ENCODE measurements around the gene PLA2G4D.

DNA sequence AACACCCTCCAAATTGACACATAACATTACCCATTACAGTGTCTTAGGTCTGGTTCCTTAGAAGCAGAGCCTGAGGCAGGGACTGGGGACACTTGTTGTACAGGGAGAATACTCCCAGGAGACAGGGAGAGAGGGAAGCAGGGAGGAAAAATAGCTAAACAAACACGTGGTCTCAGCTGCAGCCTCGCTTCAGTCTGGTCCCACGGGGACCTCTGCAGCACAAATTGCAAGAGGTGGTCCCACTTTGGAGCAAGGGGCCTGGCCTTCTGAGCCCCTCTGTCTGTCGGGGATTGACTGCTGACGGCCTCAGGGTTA is 25.0 kb upstream of the PLA2G4D start:
- TF ChIP-seq RAD21 (IDR thresholded peaks at IDR 0.05; ENCODE audit: low read depth) (no peak), YY1 (IDR thresholded peaks at IDR 0.05; ENCODE audit: extremely low read depth, insufficient replicate concordance, low read depth, low read length) (no peak), CTCF (IDR thresholded peaks at IDR 0.05 in 2 of 3, conservative IDR thresholded peaks at IDR 0.05 in 1 of 3; ENCODE audit: borderline replicate concordance in 1 of 3, insufficient read depth in 1 of 3, low read depth in 2 of 3, low read length in 2 of 3) (no peak), ELF1 (IDR thresholded peaks at IDR 0.05; ENCODE audit: borderline replicate concordance, low read depth) (no peak), POLR2A (IDR thresholded peaks at IDR 0.05; ENCODE audit: borderline replicate concordance, extremely low read depth, insufficient read depth, insufficient read length) (no peak), EZH2phosphoT487 (IDR thresholded peaks at IDR 0.05; ENCODE audit: borderline replicate concordance) (no peak), REST (IDR thresholded peaks at IDR 0.05; ENCODE audit: low read depth) (no peak), EGR1 (IDR thresholded peaks at IDR 0.05; ENCODE audit: low read depth) (no peak), POLR2AphosphoS5 (IDR thresholded peaks at IDR 0.05; ENCODE audit: low read depth, low read length) (no peak), ZNF274 (IDR thresholded peaks at IDR 0.05; ENCODE audit: low read depth, low read length) (no peak), CBX3 (IDR thresholded peaks at IDR 0.05; ENCODE audit: low read depth) (no peak)
- TF ChIP-seq, protein P1, sequence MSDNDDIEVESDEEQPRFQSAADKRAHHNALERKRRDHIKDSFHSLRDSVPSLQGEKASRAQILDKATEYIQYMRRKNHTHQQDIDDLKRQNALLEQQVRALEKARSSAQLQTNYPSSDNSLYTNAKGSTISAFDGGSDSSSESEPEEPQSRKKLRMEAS (IDR thresholded peaks at IDR 0.05) = no peak
